Mesendoderm (in vitro differentiated cells): Measurements from ENCODE around the gene EDEM3.

ENCODE experiments used
- DNase-seq: peaks from one replicate; pipeline ENCODE4 v3.0.0; 2013
- H2AK5ac ChIP-seq: 2 replicates; pipeline ENCODE4 v1.6.1; 2013; ENCODE audit warnings: low read length, inconsistent platforms
- H2BK120ac ChIP-seq: 2 replicates; pipeline ENCODE4 v1.6.1; 2013; ENCODE audit warnings: low read depth, mild to moderate bottlenecking, low read length, moderate library complexity, mixed read lengths
- H2BK15ac ChIP-seq: replicated peaks from 2 replicates; pipeline ENCODE4 v1.6.1; 2013; ENCODE audit warnings: low read depth, mild to moderate bottlenecking, moderate library complexity
- H2BK5ac ChIP-seq: 2 replicates; pipeline ENCODE4 v1.6.1; 2013; ENCODE audit warnings: low read length, inconsistent platforms
- H3K18ac ChIP-seq: 2 replicates; pipeline ENCODE4 v1.6.1; 2013; ENCODE audit warnings: mild to moderate bottlenecking, low read length, mixed read lengths
- H3K23ac ChIP-seq: one replicate; pipeline ENCODE4 v1.6.1; 2013; ENCODE audit warnings: low read length
- H3K27ac ChIP-seq: 2 replicates; pipeline ENCODE4 v1.5.1; 2013; ENCODE audit warnings: low read depth, mild to moderate bottlenecking, inconsistent platforms, low read length, moderate library complexity
- H3K27me3 ChIP-seq: 2 replicates; pipeline ENCODE4 v1.6.1; 2013; ENCODE audit warnings: low read length, control low read depth, mild to moderate bottlenecking, inconsistent platforms; ENCODE audit not compliant: insufficient read depth, poor library complexity
- H3K36me3 ChIP-seq: 2 replicates; pipeline ENCODE4 v1.6.1; 2013; ENCODE audit warnings: low read length, inconsistent platforms; ENCODE audit not compliant: control insufficient read depth, insufficient read depth
- H3K4ac ChIP-seq: one replicate; pipeline ENCODE4 v1.6.1; 2013; ENCODE audit warnings: low read depth, mild to moderate bottlenecking, low read length, moderate library complexity
- H3K4me1 ChIP-seq: 2 replicates; pipeline ENCODE4 v1.6.1; 2013; ENCODE audit warnings: low read depth, low read length, inconsistent platforms; ENCODE audit not compliant: control insufficient read depth
- H3K4me2 ChIP-seq: 2 replicates; pipeline ENCODE4 v1.6.1; 2013; ENCODE audit warnings: low read length
- H3K4me3 ChIP-seq: 2 replicates; pipeline ENCODE4 v1.5.1; 2013; ENCODE audit warnings: mild to moderate bottlenecking, low read length
- H3K56ac ChIP-seq: one replicate; pipeline ENCODE4 v1.6.1; 2013; ENCODE audit warnings: low read length
- H3K79me1 ChIP-seq: 2 replicates; pipeline ENCODE4 v1.6.1; 2013; ENCODE audit warnings: low read length, inconsistent platforms
- H3K79me2 ChIP-seq: 2 replicates; pipeline ENCODE4 v1.6.1; 2013; ENCODE audit warnings: mild to moderate bottlenecking, low read length; ENCODE audit not compliant: control insufficient read depth, insufficient read depth
- H3K9ac ChIP-seq: 2 replicates; pipeline ENCODE4 v1.6.1; 2013; ENCODE audit warnings: low read length, inconsistent platforms
- H4K5ac ChIP-seq: one replicate; pipeline ENCODE4 v1.6.1; 2013; ENCODE audit warnings: low read length
- H4K8ac ChIP-seq: one replicate; pipeline ENCODE4 v1.6.1; 2013; ENCODE audit warnings: low read depth, mild to moderate bottlenecking, control low read depth, low read length, moderate library complexity
- WGBS: extraction: QIAGEN DNeasy Blood & Tissue Kit; methylation state at CpG from one replicate; pipeline ENCODE4 v1.1.7; 2013; ENCODE audit warnings: low lambda C conversion rate, missing lambda C conversion rate; ENCODE audit not compliant: insufficient coverage; ENCODE audit errors: extremely low coverage; 5-methylcytosine and 5-hydroxymethylcytosine counted together

EDEM3 gene

DNA sequence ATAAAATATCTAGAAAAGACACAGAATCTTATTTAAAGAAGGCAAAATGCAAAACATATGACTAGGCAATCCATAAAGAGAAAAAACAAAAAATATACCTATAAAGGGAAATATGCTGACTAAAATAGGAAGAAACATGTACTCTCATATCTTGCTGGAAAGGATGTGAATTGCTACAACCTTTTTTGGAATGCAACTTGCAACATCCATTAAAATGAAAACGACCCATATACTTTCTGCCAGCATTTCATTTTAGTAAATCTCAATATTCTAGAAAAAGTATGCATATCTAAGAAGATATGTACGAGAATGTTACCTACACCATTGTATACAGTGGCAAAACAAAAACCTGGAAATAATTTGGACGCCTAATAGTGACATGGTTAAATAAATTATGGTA lies 56.6 kb downstream of the EDEM3 start:
- Histone ChIP-seq H3K79me1 (no peaks in the 10 kb centered on the region), H2BK5ac (no peak overlapping the region), H4K8ac (no peak overlapping the region), H4K5ac (no peak overlapping the region), H3K27me3 (no peaks in the 10 kb centered on the region), H3K4me3 (no peak overlapping the region), H3K4me2 (no peak overlapping the region), H3K18ac (no peak overlapping the region), H2AK5ac (no peak overlapping the region), H3K27ac (no peak overlapping the region), H3K9ac (no peak overlapping the region), H3K4ac (no peak overlapping the region), H2BK120ac (no peak overlapping the region), H3K36me3 (no peaks in the 10 kb centered on the region), H3K56ac (no peak overlapping the region), H3K4me1 (peaks cover 4% of the 10 kb centered on the region), H3K23ac (no peak overlapping the region), H2BK15ac (no peak overlapping the region), H3K79me2 (no peaks in the 10 kb centered on the region)
- no CpG with 5 or more reads among the region's 3 CpGs for WGBS
- DNase-seq, result no peak

DNA sequence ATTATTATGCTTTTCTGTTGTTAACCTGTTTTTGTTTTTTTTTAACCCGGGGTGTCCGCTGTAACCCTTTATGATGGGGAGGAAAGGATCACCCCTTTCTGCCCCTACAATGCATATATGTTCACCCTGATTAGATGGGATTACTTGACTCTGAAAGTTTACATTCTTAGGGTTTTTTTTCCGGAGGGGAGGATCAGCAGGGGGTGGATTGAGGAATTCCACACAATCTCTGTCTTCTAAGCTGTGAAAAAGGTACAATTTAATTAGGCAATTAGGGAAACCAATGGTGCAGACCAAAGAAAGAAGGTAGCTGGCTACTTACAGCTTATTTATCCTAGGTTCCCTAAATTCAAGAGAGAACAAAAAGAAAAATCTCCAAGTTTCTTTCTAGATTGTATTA lies 58.3 kb downstream of the EDEM3 start:
- Histone ChIP-seq H3K79me1 (no peaks in the 10 kb centered on the region), H4K5ac (no peak overlapping the region), H3K4me1 (peaks cover 4% of the 10 kb centered on the region), H2AK5ac (no peak overlapping the region), H3K9ac (no peak overlapping the region), H3K23ac (no peak overlapping the region), H3K36me3 (no peaks in the 10 kb centered on the region), H2BK120ac (no peak overlapping the region), H3K4ac (no peak overlapping the region), H3K27me3 (no peaks in the 10 kb centered on the region), H3K4me2 (no peak overlapping the region), H4K8ac (no peak overlapping the region), H2BK15ac (no peak overlapping the region), H3K18ac (no peak overlapping the region), H2BK5ac (no peak overlapping the region), H3K4me3 (no peak overlapping the region), H3K27ac (peak overlapping the region; percentile 81), H3K56ac (no peak overlapping the region), H3K79me2 (no peaks in the 10 kb centered on the region)
- WGBS, result no CpG with 5 or more reads among the region's 3 CpGs
- peak; percentile 90 for DNase-seq

DNA sequence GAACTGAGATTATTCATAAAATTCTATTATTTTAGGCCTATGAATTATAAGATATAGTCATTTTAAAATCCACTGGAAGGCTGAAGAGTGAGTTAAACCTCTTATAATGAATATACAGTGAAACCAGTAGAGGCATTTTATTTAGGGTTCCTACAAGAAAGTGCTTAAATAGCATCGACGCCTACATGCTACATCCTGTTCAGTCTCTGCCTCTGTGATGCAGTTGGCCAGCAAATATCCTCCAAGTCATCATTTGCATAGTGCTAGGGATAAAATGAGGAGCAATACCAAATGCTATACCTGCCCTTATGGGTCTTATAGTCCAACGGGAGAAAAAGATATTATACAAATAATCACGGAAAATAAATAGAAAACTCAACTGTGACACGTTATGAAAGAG lies 59.6 kb downstream of the EDEM3 start:
- Histone ChIP-seq H3K18ac (no peak overlapping the region), H3K9ac (no peak overlapping the region), H3K4me3 (no peak overlapping the region), H3K27me3 (no peaks in the 10 kb centered on the region), H4K5ac (no peak overlapping the region), H3K23ac (no peak overlapping the region), H3K4me1 (peaks cover 4% of the 10 kb centered on the region), H2AK5ac (no peak overlapping the region), H3K79me1 (no peaks in the 10 kb centered on the region), H3K79me2 (no peaks in the 10 kb centered on the region), H3K4me2 (no peak overlapping the region), H2BK120ac (no peak overlapping the region), H3K4ac (no peak overlapping the region), H2BK5ac (no peak overlapping the region), H2BK15ac (no peak overlapping the region), H3K56ac (peak overlapping the region; percentile 35), H3K36me3 (no peaks in the 10 kb centered on the region), H3K27ac (no peak overlapping the region), H4K8ac (no peak overlapping the region)
- WGBS, result no CpG with 5 or more reads among the region's 5 CpGs
- DNase-seq, result no peak

DNA sequence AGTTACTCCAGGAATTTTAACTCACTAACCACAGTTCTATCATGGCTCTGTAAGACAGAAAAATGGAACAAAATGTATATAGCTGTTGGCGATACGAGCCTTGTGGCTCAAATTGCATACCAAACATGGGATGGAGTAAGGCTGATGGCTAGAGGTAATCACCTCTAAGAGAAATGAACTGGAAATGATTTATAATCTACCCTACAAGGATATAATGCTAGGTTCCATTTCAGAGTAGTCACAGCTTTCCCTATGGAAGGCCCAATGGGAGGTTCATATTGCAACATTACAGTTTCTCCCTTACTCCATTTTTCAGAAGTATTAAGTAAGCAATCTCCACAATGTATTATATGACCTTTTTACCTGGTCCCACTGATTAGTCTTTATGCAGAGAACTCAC lies 61.6 kb downstream of the EDEM3 start:
- Histone ChIP-seq H4K5ac (no peak overlapping the region), H3K9ac (no peak overlapping the region), H4K8ac (no peak overlapping the region), H3K27me3 (no peaks in the 10 kb centered on the region), H3K23ac (no peak overlapping the region), H3K4ac (no peak overlapping the region), H3K18ac (no peak overlapping the region), H3K4me2 (no peak overlapping the region), H2BK15ac (no peak overlapping the region), H3K36me3 (no peaks in the 10 kb centered on the region), H3K79me1 (no peaks in the 10 kb centered on the region), H2AK5ac (no peak overlapping the region), H2BK120ac (no peak overlapping the region), H3K4me3 (no peak overlapping the region), H3K79me2 (no peaks in the 10 kb centered on the region), H3K56ac (no peak overlapping the region), H3K27ac (no peak overlapping the region), H2BK5ac (no peak overlapping the region), H3K4me1 (peaks cover 4% of the 10 kb centered on the region)
- no CpG with 5 or more reads among the region's 2 CpGs for WGBS
- DNase-seq, result no peak

DNA sequence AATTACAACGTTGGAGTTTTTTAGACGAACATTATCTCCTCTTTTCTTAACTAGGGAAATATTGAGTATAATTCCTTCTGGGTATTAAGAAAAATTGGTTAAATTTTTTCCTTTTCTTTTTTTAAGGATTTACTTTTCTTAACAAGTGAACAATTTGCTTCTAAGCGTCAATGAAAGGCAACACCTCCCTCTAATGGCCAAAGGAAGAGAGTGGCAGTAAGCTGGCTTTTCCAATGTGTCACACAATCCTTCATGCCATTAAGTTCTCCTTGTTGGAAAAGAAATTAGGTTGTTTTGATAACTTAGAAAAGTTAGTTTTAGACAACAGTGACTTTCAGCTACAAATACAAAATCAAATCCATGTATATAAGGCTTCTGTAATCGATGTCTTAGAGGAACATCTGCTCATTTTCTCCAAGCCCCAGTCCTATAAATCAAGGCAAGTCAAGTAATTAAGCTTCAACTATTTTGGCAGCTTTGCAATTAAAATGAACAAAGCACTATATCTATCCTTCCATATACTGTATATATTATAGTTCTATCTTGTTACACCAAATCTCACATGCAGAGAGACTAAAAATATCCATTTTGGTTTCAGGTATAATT lies 62.8 kb downstream of the EDEM3 start:
- Histone ChIP-seq H3K4me1 (peaks cover 4% of the 10 kb centered on the region), H3K27ac (no peak overlapping the region), H3K18ac (no peak overlapping the region), H3K4ac (no peak overlapping the region), H3K4me3 (no peak overlapping the region), H4K8ac (no peak overlapping the region), H3K9ac (no peak overlapping the region), H4K5ac (no peak overlapping the region), H3K4me2 (no peak overlapping the region), H2BK120ac (no peak overlapping the region), H2BK5ac (no peak overlapping the region), H3K79me2 (no peaks in the 10 kb centered on the region), H2AK5ac (no peak overlapping the region), H3K79me1 (no peaks in the 10 kb centered on the region), H2BK15ac (no peak overlapping the region), H3K36me3 (no peaks in the 10 kb centered on the region), H3K23ac (no peak overlapping the region), H3K27me3 (no peaks in the 10 kb centered on the region), H3K56ac (no peak overlapping the region)
- no CpG with 5 or more reads among the region's 4 CpGs for WGBS
- DNase-seq, result peak; percentile 68

DNA sequence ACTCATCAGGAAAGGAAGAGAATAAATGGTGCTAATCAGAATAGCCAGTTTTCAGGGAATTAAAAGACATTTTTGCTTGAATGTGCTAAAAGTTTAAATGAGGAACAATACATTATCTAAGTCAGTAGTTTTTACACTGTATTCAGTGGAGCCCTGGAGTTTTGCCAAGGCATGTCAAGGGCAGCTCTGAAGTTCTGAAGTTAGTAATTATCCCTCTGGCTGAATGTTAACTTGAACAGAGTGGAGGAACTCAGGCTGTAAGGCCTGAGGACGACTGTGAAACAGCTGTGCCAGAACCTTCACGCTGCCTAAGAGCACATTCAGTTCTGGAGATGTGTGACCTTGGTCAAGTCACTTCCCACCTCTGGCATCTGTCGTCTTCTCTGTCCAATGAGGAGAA lies 68.1 kb downstream of the EDEM3 start:
- H3K56ac ChIP-seq, result no peak overlapping the region
- no peak overlapping the region for H2AK5ac ChIP-seq
- no peaks in the 10 kb centered on the region for H3K27me3 ChIP-seq
- H3K23ac ChIP-seq, result no peak overlapping the region
- no CpG with 5 or more reads among the region's 3 CpGs for WGBS
- H3K4me1 ChIP-seq, result no peaks in the 10 kb centered on the region
- no peaks in the 10 kb centered on the region for H3K36me3 ChIP-seq
- no peaks in the 10 kb centered on the region for H3K79me1 ChIP-seq
- no peak overlapping the region for H3K18ac ChIP-seq
- no peak overlapping the region for H3K4ac ChIP-seq
- DNase-seq, result no peak
- H2BK15ac ChIP-seq, result no peak overlapping the region
- H3K9ac ChIP-seq, result no peak overlapping the region
- H3K79me2 ChIP-seq, result no peaks in the 10 kb centered on the region
- H4K8ac ChIP-seq, result no peak overlapping the region
- no peak overlapping the region for H3K4me2 ChIP-seq
- no peak overlapping the region for H3K27ac ChIP-seq
- H3K4me3 ChIP-seq, result no peak overlapping the region
- H2BK5ac ChIP-seq, result no peak overlapping the region
- no peak overlapping the region for H4K5ac ChIP-seq
- no peak overlapping the region for H2BK120ac ChIP-seq
